Adrenal gland (tissue), 5 donors: ENCODE measurements around the gene CDC25B.

Source experiments
- POLR2A ChIP-seq, 2 donors: fragments of 450-650 bp; IDR thresholded peaks; one replicate each; pipeline ENCODE4 v1.6.1; 2017; ENCODE audit warnings: antibody characterized with exemption in 2 of 2, mild to moderate bottlenecking in 2 of 2, moderate library complexity in 1 of 2
- TF ChIP-seq, protein P1 (sequence below), 6 experiments: fragments of 450-650 bp in 4 of 6; fragments of 200-600 bp in 2 of 6; sonication (generic) in 1 of 6; IDR thresholded peaks; 1 replicate in 5 of 6; 2 replicates in 1 of 6; pipeline versions ENCODE4 v1.5.1 to v1.8.0; 2016 to 2021; ENCODE audit warnings: antibody characterized with exemption in 6 of 6, mild to moderate bottlenecking in 2 of 6, moderate library complexity in 1 of 6
- donor health status: DM: no; HTN: no; CAD: no.

DNA sequence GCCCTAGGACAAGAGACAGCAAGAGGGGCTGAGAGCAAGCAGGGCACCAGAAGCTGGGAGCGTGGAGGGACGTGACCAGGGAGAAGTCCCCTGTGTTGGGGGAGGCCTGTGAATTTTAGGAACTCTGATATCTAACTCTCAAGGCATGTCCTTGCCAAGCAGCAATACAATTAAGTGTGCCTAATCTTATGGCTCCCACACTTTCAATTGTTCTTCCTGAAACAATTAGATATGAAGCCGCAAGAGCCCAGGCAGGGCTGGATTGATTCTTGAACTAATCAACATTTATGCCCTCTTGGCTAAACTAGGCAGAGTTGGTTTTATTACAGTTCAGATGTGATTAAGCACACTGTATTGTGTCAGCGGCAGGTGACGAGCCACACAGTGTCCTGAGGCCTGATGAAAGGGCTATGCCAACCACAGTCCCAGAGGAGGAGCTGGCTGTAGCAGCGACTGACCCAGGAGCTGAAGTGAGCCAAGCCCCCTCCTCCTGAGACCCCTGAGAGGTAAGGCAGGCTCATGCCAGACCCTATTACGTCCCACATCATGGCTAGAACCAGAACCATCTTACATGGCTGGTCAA lies 46.3 kb downstream of the CDC25B start:
- TF ChIP-seq, protein P1, sequence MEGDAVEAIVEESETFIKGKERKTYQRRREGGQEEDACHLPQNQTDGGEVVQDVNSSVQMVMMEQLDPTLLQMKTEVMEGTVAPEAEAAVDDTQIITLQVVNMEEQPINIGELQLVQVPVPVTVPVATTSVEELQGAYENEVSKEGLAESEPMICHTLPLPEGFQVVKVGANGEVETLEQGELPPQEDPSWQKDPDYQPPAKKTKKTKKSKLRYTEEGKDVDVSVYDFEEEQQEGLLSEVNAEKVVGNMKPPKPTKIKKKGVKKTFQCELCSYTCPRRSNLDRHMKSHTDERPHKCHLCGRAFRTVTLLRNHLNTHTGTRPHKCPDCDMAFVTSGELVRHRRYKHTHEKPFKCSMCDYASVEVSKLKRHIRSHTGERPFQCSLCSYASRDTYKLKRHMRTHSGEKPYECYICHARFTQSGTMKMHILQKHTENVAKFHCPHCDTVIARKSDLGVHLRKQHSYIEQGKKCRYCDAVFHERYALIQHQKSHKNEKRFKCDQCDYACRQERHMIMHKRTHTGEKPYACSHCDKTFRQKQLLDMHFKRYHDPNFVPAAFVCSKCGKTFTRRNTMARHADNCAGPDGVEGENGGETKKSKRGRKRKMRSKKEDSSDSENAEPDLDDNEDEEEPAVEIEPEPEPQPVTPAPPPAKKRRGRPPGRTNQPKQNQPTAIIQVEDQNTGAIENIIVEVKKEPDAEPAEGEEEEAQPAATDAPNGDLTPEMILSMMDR (IDR thresholded peaks at IDR 0.05): no peak
- TF ChIP-seq POLR2A (IDR thresholded peaks at IDR 0.05): no peak
